ENCODE measurements around the gene C2orf49.

- TF ChIP-seq CTCF (IDR thresholded peaks at IDR 0.05) = no peak
- TF ChIP-seq POLR2A (IDR thresholded peaks at IDR 0.05) = no peak
Observed at GRCh38 chr2:105376789-105377240, 39.5 kb downstream of the C2orf49 start.
